SK-N-SH treated with all-trans-retinoic acid at 6 μM for 48 hours (cell line): ENCODE data around the gene EXOC4.

Experiments used
- ATAC-seq: fragments of 200-7000 bp; cut with Tn5 transposase; 3 replicates; pipeline ENCODE4 v1.9.1; 2020; ENCODE audit warnings: mild to moderate bottlenecking, moderate library complexity
- ARNTL ChIP-seq: fragments of 450-650 bp; formaldehyde crosslinking; IDR thresholded peaks from 2 replicates; pipeline ENCODE4 v1.5.0; 2020; ENCODE audit warnings: low read depth, mild to moderate bottlenecking, moderate library complexity, borderline replicate concordance
- BACH2 ChIP-seq: fragments of 250-450 bp; sonication (Bioruptor Pico); IDR thresholded peaks from 2 replicates; pipeline ENCODE4 v1.9.0; 2021; ENCODE audit warnings: mild to moderate bottlenecking, borderline replicate concordance
- CSDC2 ChIP-seq: fragments of 250-450 bp; sonication (Bioruptor Pico); IDR thresholded peaks from 2 replicates; pipeline ENCODE4 v1.5.0; 2020; ENCODE audit warnings: mild to moderate bottlenecking, moderate library complexity
- CSRNP3 ChIP-seq: fragments of 250-450 bp; sonication (Bioruptor Pico); IDR thresholded peaks from 2 replicates; pipeline ENCODE4 v1.5.1; 2021; ENCODE audit warnings: mild to moderate bottlenecking, moderate library complexity
- ESRRG ChIP-seq: fragments of 250-450 bp; sonication (Bioruptor Pico); IDR thresholded peaks from 2 replicates; pipeline ENCODE4 v1.6.1; 2021; ENCODE audit warnings: mild to moderate bottlenecking
- GLIS3 ChIP-seq: fragments of 250-450 bp; sonication (Bioruptor Pico); IDR thresholded peaks from 2 replicates; pipeline ENCODE4 v1.5.0; 2020; ENCODE audit warnings: mild to moderate bottlenecking, moderate library complexity
- ISL1 ChIP-seq: fragments of 250-450 bp; sonication (Bioruptor Pico); IDR thresholded peaks from 2 replicates; pipeline ENCODE4 v2.1.2; 2022; ENCODE audit warnings: mild to moderate bottlenecking, moderate library complexity
- OSR1 ChIP-seq: fragments of 250-450 bp; sonication (Bioruptor Pico); IDR thresholded peaks from 2 replicates; pipeline ENCODE4 v1.8.0; 2022; ENCODE audit warnings: moderate library complexity, mild to moderate bottlenecking, inconsistent platforms
- PATZ1 ChIP-seq: fragments of 250-450 bp; sonication (Bioruptor Pico); IDR thresholded peaks from 2 replicates; pipeline ENCODE4 v1.8.0; 2020; ENCODE audit warnings: mild to moderate bottlenecking, moderate library complexity, borderline replicate concordance
- RARB ChIP-seq: fragments of 250-450 bp; sonication (Bioruptor Pico); IDR thresholded peaks from 2 replicates; pipeline ENCODE4 v1.8.0; 2021; ENCODE audit warnings: mild to moderate bottlenecking, moderate library complexity
- SNAI2 ChIP-seq: fragments of 250-450 bp; sonication (Bioruptor Pico); IDR thresholded peaks from 2 replicates; pipeline ENCODE4 v1.5.0; 2020; ENCODE audit warnings: mild to moderate bottlenecking, moderate library complexity
- TCF4 ChIP-seq: fragments of 250-450 bp; sonication (Bioruptor Pico); IDR thresholded peaks from 2 replicates; pipeline ENCODE4 v1.8.0; 2021; ENCODE audit warnings: mild to moderate bottlenecking, moderate library complexity, borderline replicate concordance
- TOX ChIP-seq: fragments of 250-450 bp; sonication (Bioruptor Pico); IDR thresholded peaks from 2 replicates; pipeline ENCODE4 v1.8.0; 2021; ENCODE audit warnings: mild to moderate bottlenecking, moderate library complexity, borderline replicate concordance
- ZC3H10 ChIP-seq: fragments of 250-450 bp; sonication (Bioruptor Pico); IDR thresholded peaks from 2 replicates; pipeline ENCODE4 v1.5.1; 2021; ENCODE audit warnings: mild to moderate bottlenecking, moderate library complexity
- ZFP3 ChIP-seq: fragments of 250-450 bp; sonication (Bioruptor Pico); IDR thresholded peaks from 2 replicates; pipeline ENCODE4 v1.5.0; 2020; ENCODE audit warnings: mild to moderate bottlenecking, moderate library complexity
- ZFP30 ChIP-seq: fragments of 450-650 bp; formaldehyde crosslinking; IDR thresholded peaks from 2 replicates; pipeline ENCODE4 v1.5.0; 2022; ENCODE audit warnings: mild to moderate bottlenecking, moderate library complexity
- ZNF70 ChIP-seq: fragments of 450-650 bp; formaldehyde crosslinking; IDR thresholded peaks from 2 replicates; pipeline ENCODE4 v1.5.0; 2020; ENCODE audit warnings: mild to moderate bottlenecking, moderate library complexity
- ZNF8 ChIP-seq: fragments of 450-650 bp; formaldehyde crosslinking; IDR thresholded peaks from 2 replicates; pipeline ENCODE4 v1.5.0; 2020; ENCODE audit warnings: mild to moderate bottlenecking, moderate library complexity
- TF ChIP-seq, protein P1 (sequence below): fragments of 250-450 bp; sonication (Bioruptor Pico); IDR thresholded peaks from 2 replicates; pipeline ENCODE4 v1.8.0; 2021; ENCODE audit warnings: low read depth, mild to moderate bottlenecking, moderate library complexity, borderline replicate concordance
- TF ChIP-seq, protein P2 (sequence below): fragments of 250-450 bp; sonication (Bioruptor Pico); IDR thresholded peaks from 2 replicates; pipeline ENCODE4 v1.5.0; 2020; ENCODE audit warnings: mild to moderate bottlenecking, moderate library complexity

EXOC4 gene

DNA sequence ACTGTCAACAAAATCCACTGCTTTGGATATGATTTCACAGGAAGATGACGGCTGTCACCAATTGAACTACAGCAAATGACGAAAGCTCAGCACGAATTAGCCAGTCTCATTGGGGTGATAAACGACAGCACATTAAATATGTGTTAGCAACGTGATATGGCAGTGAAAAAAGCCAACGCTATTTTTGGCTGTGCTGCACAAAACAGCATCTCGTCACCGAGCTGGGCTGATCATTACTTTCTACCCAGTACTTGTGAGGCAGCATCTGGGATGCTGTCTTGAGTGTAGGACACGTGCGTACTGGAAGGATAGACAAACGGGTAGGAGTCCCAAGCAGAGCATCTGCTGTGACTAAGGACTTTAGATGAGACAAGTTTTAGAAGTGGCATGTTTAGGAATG is 138.3 kb downstream of the EXOC4 start (continued):
- no peak for TF ChIP-seq CSRNP3 (CRISPR knock-in tag)
- TF ChIP-seq, protein P1, sequence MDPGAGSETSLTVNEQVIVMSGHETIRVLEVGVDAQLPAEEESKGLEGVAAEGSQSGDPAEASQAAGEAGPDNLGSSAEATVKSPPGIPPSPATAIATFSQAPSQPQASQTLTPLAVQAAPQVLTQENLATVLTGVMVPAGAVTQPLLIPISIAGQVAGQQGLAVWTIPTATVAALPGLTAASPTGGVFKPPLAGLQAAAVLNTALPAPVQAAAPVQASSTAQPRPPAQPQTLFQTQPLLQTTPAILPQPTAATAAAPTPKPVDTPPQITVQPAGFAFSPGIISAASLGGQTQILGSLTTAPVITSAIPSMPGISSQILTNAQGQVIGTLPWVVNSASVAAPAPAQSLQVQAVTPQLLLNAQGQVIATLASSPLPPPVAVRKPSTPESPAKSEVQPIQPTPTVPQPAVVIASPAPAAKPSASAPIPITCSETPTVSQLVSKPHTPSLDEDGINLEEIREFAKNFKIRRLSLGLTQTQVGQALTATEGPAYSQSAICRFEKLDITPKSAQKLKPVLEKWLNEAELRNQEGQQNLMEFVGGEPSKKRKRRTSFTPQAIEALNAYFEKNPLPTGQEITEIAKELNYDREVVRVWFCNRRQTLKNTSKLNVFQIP (CRISPR knock-in tag): no peak
- TF ChIP-seq, all 23 proteins: peak for 0

DNA sequence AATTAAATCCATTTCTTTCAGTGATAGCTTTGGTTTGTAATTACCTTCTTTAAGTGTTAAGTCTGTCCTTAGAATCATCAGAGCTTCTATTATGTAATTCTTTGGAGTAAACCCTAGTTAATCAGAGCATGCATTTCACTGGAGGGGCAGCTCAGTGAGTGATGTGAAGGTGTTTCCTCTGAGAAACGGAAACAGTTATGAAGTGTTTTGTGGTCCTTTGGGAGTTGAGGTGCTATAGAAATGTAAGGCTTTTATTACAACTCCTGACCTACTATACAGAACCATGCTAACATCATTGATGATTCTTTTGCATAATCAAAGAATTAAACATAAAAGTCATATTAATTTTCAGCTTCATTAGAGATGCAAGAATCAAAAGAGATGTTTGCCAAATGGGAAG is 141.5 kb downstream of the EXOC4 start:
- ATAC-seq: no peak
- no peak for TF ChIP-seq TOX
- no peak for TF ChIP-seq BACH2 (CRISPR knock-in tag)
- no peak for TF ChIP-seq OSR1 (CRISPR knock-in tag)

DNA sequence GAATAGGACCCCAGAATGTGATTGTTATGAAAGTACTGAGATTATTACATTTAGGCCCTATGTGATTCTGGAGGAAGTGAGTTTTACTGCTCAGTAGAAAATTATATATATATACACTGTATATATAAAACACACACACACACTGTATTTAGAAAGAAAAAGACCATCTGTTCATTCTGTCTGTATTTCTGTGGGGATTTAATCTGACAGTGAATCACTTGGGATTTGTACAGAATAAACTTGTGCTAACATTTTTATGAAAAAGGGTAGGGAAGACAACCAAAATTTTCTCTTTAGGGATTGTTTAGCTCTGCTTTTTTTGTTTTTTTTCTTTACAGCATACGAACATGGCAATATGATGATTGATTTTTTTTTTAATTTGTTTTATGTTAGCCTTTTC is 142.7 kb downstream of the EXOC4 start:
- TF ChIP-seq RARB (CRISPR knock-in tag) (no peak), SNAI2 (CRISPR knock-in tag) (no peak), CSDC2 (CRISPR knock-in tag) (no peak), TOX (no peak), TCF4 (CRISPR knock-in tag) (no peak), GLIS3 (CRISPR knock-in tag) (no peak), ZFP30 (no peak)
- TF ChIP-seq, protein P2, sequence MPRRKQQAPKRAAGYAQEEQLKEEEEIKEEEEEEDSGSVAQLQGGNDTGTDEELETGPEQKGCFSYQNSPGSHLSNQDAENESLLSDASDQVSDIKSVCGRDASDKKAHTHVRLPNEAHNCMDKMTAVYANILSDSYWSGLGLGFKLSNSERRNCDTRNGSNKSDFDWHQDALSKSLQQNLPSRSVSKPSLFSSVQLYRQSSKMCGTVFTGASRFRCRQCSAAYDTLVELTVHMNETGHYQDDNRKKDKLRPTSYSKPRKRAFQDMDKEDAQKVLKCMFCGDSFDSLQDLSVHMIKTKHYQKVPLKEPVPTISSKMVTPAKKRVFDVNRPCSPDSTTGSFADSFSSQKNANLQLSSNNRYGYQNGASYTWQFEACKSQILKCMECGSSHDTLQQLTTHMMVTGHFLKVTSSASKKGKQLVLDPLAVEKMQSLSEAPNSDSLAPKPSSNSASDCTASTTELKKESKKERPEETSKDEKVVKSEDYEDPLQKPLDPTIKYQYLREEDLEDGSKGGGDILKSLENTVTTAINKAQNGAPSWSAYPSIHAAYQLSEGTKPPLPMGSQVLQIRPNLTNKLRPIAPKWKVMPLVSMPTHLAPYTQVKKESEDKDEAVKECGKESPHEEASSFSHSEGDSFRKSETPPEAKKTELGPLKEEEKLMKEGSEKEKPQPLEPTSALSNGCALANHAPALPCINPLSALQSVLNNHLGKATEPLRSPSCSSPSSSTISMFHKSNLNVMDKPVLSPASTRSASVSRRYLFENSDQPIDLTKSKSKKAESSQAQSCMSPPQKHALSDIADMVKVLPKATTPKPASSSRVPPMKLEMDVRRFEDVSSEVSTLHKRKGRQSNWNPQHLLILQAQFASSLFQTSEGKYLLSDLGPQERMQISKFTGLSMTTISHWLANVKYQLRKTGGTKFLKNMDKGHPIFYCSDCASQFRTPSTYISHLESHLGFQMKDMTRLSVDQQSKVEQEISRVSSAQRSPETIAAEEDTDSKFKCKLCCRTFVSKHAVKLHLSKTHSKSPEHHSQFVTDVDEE (CRISPR knock-in tag): no peak
- TF ChIP-seq, protein P1 (CRISPR knock-in tag): no peak
- no peak for ATAC-seq

GRCh38 chr7:133398506-133398905 is 145.6 kb downstream of the EXOC4 start:
- no peak for ATAC-seq
- TF ChIP-seq ESRRG: no peak

DNA sequence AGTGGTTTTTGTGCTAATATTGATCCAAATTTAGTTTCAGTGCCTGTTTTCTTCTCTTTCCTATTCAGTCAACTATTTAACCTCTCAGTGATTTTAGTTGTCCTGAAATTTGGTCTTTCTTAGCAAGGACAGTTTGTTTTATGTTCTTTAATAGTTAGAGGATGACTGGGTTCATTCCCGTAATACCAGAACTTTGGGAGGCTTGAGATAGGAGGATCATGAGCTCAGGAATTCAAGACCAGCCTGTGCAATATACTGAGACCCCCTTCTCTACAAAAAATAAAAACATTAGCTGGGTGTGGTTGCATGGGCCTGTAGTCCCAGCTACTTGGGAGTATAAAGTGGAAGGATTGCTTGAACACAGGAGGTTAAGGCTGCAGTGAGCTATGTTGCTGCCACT is 148.3 kb downstream of the EXOC4 start:
- ATAC-seq: no peak
- no peak for TF ChIP-seq ZNF8
- TF ChIP-seq BACH2 (CRISPR knock-in tag): no peak
- TF ChIP-seq, protein P2 (CRISPR knock-in tag): no peak
- no peak for TF ChIP-seq OSR1 (CRISPR knock-in tag)
- no peak for TF ChIP-seq PATZ1 (CRISPR knock-in tag)
- TF ChIP-seq ZFP3: no peak
- TF ChIP-seq TCF4 (CRISPR knock-in tag): no peak
- TF ChIP-seq ZC3H10 (CRISPR knock-in tag): no peak
- TF ChIP-seq CSDC2 (CRISPR knock-in tag): no peak
- TF ChIP-seq, protein P1 (CRISPR knock-in tag): no peak
- no peak for TF ChIP-seq ISL1 (CRISPR knock-in tag)
- TF ChIP-seq ARNTL (CRISPR knock-in tag): no peak
- no peak for TF ChIP-seq ESRRG
- no peak for TF ChIP-seq ZFP30
- no peak for TF ChIP-seq GLIS3 (CRISPR knock-in tag)
- TF ChIP-seq ZNF70 (CRISPR knock-in tag): no peak
